Measurements from ENCODE around the gene WBP2NL.

- no peak for TF ChIP-seq CTCF (IDR thresholded peaks at IDR 0.05; ENCODE audit: low read depth, low read length, poor library complexity, severe bottlenecking)
- TF ChIP-seq EZH2phosphoT487 (IDR thresholded peaks at IDR 0.05; ENCODE audit: borderline replicate concordance, low read length) = no peak
Measured at GRCh38 chr22:42066126-42066761, 67.7 kb downstream of the WBP2NL start.
